Hindlimb muscle (tissue), 1 donor: Measurements from ENCODE around the gene KLHL6. TPM values are rescaled to one million over a fixed set of nuclear protein-coding genes. Genes with fewer than 3 reads are reported as not detected.
"Not testable (repeated sequence)": the region's sequence is repeated elsewhere in the genome, so short reads cannot be mapped to it uniquely, and the experiment has no call there.

Experiments used
- DNase-seq: peaks from one replicate; pipeline ENCODE4 v3.0.0-alpha.2; 2013
- polyA plus RNA-seq: library from polyadenylated mRNA; unstranded; fragments of 120-200 nt; gene quantifications from one replicate; pipeline ENCODE4 v1.2.1, GENCODE V29; 2013; ENCODE audit not compliant: insufficient read length

Gene KLHL6
- polyA plus RNA-seq, 1 donor = 1.6 TPM

DNA sequence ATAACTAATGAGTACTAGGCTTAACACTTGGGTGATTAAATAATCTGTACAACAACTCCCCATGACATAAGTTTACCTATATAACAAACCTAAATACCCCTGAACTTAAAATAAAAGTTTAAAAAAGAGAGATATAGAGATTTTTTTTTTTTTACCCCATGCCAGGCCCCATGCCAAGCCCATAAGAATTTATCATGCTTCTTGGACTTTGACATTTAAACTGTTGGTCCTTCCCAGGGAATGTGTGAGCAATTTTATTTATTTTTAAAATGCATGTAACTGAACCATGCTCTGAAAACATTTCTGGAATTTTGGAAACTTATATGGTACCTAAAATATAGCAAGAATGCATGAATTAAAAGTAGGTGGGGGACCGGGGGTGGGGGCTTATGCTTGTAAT, 26.3 kb downstream of the KLHL6 start:
- DNase-seq = no peak

DNA sequence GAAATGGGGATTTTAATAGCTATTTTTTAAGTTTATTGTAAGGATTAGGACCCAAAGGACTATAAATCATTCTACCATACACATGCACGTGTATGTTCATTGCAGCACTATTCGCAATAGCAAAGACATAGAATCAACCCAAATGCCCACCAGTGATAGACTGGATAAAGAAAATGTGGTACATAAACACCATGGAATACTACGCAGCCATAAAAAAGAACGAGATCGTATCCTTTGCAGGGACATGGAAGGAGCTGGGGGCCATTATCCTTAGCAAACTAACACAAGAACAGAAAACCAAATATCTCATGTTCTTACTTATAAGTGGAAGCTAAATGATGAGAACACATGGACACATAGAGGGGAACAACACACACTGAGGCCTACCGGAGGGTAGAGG, 26.7 kb downstream of the KLHL6 start:
- DNase-seq = not testable (repeated sequence)

- no peak for DNase-seq
Measured at GRCh38 chr3:183527428-183528379, 27.8 kb downstream of the KLHL6 start.

- no peak for DNase-seq
Measured at GRCh38 chr3:183526838-183527427, 28.6 kb downstream of the KLHL6 start.

DNA sequence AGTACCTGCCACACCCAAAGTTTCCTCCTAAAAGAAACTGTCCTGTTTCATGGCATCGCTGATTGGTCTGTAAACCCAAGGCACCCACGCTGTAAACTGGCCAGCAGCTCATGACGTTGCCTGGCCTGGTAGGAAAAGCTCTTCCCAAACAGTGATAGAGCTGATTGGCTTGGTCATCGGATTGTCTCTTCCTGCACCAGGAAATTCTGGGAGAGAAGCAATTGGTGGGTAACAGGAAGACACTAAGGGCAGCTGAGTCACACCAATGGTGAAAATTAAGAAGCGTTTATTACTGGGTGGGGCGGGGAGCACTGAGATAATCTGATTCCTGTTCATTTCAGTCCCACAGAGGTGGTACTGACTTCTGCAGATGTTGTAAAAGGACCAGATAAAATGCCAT, 31.0 kb downstream of the KLHL6 start:
- DNase-seq = no peak

DNA sequence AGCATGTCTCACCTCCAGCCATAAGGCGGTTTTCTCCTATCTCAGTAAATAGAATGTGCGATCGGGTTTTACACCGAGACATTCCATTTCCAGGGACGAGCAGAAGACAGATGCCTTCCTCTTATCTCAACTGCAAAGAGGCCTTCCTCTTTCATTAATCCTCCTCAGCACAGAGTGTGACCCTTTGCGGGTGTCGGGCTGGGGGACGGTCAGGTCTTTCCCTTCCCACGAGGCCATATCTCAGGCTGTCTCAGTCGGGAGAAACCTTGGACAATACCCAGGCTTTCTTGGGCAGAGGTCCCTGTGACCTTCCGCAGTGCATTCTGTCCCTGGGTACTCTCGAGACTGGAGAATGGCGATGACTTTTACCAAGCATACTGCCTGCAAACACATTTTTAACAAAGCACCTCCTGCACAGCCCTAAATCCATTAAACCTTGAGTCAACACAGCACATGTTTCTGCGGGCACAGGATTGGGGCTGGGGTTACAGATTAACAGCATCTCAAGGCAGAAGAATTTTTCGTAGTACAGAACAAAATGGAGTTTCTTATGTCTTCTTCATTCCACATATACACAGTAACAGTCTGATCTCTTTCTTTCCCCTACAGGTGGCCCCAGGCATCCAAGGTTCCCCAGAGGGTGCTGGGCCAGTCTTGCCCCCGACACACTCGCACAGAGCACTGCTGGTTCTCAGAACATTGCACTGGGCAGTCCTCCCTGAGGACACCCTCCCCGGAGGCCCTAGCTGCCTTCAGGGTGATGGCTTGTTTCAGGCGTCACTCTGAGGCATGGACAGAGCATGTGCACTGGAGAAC, 34.6 kb downstream of the KLHL6 start:
- DNase-seq = not testable (repeated sequence)

DNA sequence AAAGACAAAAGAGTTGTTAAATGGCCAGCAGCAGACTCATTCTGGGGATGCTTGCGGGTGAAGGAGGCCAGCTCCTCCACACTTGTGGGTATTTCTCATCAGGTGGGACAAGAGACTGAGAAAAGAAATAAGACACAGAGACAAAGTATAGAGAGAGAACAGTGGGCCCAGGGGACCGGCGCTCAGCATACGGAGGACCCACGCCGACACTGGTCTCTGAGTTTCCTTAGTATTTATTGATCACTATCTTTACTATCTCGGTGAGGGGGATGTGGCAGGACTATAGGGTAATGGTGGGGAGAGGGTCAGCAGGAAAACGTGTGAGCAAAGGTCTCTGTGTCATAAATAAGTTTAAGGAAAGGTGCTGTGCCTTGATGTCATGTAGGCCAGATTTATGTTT, 35.2 kb downstream of the KLHL6 start:
- not testable (repeated sequence) for DNase-seq

DNA sequence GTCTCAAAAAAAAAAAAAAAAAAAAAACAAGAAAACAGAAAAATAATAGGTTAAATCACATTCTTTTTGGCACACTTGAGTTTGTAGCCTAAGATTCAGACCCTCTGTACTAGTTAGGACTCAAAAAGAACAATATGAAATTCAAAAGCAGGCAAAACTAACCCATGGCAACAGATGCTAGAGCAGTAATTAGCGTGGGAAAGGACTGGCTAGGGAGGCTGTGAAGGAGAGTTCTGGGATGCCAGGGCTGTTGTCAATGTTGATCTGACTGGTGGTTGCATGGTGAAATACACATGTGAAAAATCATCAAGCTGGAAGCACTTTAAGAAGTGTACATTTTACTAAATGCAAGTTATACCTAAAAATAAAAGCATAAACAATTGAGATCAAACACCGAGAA, 35.6 kb downstream of the KLHL6 start:
- no peak for DNase-seq

DNA sequence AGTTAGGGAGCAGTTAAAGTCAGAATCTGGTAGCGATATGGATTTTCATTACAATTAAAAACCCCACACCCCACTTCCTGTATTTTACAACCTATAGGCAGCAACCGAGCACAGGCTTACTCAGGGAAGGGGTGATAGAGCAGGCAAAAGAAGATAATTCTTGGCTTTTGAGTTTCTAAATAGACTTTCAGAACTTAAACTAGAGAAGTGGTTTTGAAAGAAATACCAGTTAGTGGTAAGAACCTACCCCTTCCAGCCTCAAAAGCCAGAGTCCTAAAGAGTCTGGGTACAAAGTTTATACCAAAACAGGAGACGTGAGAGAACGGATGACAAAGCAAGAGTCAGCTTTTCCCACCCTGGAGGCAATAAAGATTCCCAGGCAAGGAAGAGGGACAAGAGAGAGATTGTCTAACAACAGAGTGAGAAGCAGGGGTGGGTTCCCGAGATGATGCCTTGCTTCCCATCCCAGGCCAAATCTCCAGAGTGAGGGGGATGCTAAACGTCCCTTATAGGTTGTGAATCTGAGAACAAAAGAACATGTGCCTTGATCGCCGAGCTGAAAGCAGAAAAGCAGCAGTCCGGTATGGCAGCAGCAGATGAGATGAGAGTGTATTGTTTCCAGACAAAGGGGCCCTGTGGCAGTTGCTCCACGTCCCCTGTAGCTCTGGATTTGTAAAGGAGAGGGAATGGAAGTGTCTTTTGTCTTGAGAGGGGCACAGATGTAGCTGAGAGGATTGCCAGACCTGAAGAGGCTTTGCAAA, 36.8 kb downstream of the KLHL6 start:
- DNase-seq = no peak

DNA sequence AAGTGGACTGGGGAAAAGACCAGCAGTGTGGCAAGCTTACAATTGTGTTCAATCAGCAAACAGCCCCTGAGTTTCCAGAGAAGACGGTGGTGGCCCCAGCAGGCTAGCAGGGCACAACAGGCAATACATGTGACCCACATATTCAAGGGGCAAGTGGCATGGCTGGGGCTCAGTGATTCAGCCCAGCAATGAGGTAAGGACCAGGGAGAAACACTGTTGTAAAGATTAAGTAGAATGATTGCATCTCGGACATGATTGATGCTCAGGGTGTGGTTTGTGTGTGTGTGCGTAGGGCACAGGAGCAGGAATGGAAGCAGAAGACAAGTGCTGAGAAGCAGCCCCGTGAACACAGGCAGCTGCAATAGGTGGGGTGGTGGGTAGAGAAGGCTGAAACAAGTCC, 37.9 kb downstream of the KLHL6 start:
- no peak for DNase-seq

- no peak for DNase-seq
Measured at GRCh38 chr3:183515968-183516851, 39.3 kb downstream of the KLHL6 start.

DNA sequence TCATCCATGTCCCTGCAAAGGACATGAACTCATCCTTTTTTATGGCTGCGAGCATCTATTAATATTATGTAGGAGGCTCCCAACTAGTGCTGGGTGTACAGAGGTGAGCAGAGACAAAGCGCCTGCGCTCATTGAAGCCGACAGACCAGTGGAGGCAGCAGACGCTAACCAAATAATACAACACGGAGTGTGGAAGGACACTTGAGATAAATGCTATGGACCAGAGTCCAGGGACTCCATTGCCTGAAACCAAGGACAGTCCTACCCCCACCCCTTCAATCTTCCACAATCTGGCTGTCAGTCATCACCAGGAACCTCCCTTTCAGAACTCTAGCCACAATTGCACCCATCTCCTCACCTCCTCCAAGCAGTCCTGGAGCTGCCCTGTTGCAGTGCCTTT, 41.5 kb downstream of the KLHL6 start:
- DNase-seq = no peak

DNA sequence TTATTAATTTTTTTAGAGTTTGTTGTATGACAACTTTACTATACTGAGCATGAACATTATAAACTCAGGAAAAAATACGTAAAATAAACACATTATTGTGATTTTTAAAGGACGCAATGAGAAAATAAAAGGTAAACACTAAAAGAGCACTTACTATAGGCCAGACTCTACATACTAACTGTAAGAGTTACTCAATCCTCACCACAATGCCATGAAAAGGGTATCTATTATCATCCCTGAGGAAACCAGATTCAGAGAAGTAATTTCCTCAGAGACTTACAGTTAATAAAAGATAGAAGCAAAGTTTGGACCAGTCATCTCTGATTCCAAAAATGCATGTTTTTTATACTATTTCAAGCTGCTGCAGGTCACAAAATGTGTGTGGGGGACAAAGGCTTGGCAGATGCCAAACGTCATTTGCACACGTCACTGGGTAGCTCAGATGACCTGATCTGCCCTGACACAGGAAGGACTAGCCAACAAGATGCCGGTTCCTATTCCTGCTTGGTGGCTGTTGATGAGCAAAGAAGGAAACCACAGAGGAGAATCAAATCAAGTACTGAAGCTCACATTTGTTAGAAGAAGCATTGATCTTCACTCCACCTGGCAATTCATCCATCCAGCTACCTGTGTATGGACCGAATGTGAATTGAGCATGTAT, 42.3 kb downstream of the KLHL6 start:
- DNase-seq = no peak

GRCh38 chr3:183511286-183512131, 44.0 kb downstream of the KLHL6 start:
- DNase-seq = not testable (repeated sequence)

DNA sequence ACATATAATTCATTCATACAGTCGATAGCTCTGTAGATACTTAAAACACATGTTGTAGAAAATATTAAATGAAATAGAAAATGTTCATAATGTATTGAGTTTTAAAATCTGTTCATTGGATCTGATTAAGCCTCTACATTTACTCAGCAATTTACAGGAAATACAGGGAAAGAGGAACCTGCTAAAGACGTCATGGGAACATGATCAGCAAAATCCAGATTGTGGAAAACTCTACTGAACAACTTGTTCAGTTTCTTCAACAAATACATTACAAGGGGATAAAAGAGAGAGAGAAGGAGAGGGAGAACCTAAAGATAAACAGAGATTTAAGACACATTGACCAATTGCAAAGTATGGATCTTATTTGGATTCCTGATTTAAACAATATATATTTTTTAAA, 46.7 kb downstream of the KLHL6 start:
- DNase-seq = no peak

GRCh38 chr3:183507551-183507950, 48.0 kb downstream of the KLHL6 start:
- DNase-seq = no peak

- no peak for DNase-seq
Measured at GRCh38 chr3:183506674-183507320, 48.7 kb downstream of the KLHL6 start.

DNA sequence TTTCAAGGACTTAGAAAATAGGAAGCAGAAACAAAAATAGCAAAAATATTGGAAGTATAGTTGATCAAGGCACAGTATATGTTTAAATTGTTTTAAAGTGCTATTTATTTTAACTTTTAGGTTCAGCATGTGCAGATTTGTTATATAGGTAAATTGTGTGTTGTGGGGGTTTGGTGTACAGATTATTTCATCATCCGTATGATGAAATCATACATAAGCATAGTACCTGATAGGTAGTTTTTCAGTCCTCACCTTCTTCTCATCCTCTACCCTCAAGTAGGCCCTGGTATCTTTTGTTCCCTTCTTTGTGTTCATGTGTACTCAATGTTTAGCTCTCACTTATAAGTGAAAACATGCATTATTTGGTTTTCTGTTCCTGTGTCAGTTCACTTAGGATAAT, 50.9 kb downstream of the KLHL6 start:
- DNase-seq = no peak

DNA sequence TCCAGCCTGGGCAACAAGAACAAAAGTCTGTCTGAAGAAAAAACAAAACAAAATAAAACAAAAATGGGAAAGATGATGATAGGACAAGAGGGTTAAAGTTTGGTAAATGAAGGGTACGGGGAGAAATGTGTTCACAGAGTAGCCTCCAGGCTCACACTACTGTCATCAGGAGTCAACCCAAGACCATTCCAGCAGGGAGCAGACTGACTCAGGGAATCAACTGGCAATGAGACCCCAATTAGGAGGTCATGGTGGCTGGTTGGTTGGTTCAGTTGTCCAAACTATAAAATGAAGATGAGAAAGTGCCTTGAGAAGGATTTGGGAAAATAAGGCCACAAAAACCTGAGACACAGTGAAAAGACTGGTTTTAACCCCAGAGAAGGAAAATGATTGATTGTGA, 51.8 kb downstream of the KLHL6 start:
- DNase-seq = no peak
